GM03348 (cell line): ENCODE data around the gene C10orf105.

ENCODE experiments used
- DNase-seq: peaks from one replicate; pipeline ENCODE4 v3.0.0; 2012; ENCODE audit warnings: low spot score

C10orf105 gene

DNA sequence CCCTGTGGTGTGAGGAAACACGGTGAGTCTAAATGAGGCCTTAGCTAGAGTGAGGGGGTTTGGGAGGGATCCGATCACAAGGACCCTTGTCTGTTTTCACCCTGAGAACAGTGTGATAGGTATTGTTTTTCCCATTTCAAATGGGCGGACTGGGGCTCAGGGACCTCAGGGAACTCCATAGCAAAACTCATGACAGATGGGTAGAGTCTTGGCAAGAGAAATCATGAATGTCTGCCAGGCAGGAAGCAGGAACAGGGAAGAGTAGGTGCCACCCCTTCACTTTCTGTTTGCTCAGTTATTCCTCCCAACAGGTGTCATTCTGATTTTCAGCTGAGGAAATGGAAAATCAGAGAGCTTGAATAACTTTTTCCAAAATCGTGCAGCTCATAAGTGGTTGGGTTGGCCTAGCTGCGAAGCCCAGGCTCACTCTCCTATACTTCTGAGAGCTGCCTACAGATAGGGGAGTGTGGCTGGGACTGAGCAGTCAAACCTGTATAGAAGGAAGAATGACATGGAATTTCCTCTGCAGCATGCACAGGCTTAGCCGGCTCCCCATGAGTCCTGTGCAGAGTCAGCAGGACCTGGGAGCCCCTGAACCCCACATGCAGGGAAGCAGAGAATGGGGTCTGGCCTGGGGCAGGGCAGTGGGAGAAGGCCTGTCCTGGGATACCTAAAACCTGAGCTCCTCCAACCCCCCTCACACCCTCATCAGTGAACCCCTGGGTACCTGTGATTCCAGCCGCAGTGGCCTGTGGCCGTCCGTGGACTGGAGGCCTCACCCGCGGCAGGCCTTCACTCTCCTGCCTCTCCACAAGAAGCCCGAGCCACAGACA lies 17.6 kb upstream of the C10orf105 start:
- DNase-seq = no peak

DNA sequence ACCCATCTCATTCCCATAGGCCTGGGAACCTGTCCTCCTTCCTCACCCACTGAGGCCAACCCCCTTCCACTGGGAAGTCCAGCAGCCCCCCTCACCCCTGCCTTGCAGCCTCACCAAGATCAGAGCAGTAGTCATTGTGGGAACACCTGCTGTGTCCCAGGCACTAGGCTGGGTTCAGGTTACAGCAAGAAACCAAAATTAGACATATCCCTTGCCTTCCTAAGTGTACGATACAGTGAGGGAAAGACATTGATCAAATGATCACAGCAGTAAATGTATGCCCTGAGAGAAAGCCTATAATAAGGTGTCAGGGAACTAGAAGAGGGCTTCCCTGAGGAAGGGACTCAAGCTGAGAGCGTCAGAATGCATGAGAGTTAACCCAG lies 17.0 kb upstream of the C10orf105 start:
- DNase-seq = no peak

DNA sequence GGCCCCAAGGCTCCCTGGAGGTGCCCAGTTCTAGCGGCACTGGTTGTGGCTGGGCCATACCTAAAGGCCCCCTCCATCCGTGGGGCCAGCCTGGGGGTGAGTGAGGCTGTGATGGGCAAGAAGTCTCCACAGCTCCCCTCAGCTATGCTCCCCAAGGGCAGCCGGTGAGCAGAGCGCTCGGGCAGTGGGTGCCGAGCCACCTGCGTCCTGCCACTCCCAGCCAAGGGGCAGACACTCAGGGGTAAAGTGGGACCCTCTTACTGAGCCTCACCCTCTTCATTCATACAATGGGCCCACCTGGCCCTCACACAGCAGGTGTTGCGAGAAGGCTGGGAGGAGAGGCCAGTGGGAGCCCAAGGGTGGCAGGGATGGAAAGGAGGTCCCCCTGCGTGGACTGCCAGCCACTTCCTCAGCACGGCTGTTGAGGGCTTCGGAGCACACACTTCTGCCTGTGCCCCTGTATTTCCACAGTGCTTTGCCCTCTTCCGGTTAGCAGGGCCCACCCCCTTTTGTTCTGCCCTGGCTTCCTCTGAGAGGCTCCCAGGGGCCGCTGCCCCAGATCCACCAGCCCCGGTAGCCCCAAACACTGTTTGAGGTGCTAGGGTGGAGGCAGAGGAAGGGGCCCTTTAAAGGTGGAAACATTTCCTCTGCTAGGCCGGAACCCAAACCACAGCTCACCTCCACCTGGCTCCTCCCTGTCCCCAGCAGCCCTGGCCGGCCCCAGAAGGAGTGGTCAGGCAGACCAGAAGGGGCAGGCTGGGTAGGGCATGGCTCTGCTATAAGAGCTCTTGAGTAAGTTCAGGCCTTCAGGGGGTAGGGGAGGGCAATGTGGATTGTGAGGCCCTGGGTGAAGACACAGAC lies 16.4 kb upstream of the C10orf105 start:
- DNase-seq = no peak

DNA sequence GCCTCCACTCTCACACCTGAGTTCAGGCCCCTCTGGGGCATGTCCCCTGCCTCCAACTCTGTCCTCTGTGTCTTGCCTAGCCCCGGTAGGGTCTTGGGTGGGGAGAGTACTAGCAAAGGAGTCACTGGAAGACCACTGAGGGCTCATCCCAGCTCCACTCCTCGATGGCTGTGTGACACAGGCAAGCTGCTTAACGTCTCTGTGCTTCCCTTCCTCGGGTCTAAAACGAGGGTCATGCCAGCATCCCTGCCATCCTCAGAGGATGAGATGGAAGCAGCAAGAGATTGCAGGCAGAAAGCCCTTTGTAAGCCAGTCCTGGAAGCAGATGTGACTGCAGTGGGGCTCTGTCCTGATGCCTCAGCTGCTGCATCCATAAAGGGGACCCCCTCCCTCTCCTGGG lies 15.2 kb upstream of the C10orf105 start:
- DNase-seq = no peak

DNA sequence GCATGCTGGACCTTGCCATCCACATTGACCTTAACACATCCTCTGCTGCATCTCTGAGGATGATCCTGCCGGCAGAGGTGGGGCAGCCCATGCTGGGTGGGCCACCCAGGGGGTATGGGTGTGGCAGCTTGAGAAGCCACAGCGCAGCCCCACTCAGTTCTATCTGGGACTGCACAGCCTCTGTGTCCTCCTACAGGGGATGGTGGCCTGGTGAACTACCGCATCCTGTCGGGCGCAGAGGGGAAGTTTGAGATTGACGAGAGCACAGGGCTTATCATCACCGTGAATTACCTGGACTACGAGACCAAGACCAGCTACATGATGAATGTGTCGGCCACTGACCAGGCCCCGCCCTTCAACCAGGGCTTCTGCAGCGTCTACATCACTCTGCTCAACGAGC lies 12.2 kb upstream of the C10orf105 start:
- no peak for DNase-seq

DNA sequence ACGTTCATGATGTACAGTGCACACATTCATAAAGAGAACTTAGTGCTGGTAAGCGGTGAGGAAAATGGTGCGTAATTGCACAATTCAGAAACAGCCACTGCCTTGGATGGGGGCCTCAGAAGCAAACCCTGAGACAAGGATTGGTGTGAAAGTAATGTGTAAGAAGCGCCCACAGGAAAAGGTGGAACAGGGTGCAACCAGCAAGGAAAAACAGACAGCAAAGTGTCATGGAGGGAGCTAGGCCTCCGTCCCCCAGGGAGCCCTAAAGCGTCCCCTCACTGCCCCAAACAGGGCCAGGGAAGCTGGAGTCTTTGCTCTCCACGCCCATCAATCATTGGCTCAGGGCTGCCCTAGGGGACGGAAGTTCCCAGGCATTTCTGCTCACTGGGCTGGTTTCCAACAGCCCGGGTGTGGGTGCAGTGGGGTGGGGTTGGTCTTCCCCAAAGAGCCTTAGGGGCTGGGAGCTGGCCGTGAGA lies 9.6 kb upstream of the C10orf105 start:
- DNase-seq = no peak

DNA sequence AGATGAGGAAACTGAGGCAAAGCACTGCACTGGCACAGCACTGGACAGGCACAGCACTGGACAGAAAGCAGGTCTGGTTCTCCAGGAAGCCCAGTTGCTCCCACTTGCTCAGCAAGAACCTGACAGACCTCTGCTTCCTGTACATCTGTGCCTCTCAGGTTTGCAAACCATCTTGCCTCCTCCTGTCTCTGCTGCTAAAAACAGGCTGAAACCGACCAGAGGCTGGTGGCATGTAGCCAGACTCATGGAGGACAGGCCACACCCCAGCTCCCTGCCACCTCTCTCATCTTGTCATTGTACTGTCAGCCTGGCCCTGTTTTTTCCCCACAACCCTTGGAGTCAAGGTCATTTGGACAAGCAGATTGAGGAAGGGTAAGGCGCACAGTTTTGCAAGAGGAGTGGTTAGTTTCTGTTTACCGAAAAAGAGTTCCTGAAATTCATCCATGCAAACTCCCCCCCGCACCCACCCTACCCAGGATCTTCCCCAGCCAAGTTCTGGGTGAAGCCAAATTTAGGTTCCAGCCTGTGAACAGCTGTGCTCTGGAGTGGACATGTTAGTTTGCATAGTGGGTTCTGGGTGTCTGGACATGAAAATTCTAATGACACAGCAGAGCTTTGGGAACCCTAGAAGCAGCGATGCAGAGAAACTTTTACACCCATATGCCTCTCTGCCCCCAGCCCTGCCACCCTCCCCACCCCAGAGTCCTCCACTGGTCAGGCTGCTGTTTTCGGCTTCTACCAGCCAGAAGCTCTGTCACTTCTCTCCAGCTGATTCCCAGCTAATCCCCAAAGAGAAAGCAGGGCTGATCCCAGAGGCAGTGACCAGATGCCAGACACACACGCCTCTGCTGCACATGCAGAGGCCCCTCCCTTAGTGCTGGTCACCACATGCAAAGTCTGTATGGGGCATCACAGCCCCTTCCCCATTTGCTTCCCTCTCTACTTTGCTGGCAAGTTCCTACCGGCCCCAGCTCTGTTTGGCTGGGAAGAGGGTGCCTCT lies 8.5 kb upstream of the C10orf105 start:
- DNase-seq = peak; percentile 56

DNA sequence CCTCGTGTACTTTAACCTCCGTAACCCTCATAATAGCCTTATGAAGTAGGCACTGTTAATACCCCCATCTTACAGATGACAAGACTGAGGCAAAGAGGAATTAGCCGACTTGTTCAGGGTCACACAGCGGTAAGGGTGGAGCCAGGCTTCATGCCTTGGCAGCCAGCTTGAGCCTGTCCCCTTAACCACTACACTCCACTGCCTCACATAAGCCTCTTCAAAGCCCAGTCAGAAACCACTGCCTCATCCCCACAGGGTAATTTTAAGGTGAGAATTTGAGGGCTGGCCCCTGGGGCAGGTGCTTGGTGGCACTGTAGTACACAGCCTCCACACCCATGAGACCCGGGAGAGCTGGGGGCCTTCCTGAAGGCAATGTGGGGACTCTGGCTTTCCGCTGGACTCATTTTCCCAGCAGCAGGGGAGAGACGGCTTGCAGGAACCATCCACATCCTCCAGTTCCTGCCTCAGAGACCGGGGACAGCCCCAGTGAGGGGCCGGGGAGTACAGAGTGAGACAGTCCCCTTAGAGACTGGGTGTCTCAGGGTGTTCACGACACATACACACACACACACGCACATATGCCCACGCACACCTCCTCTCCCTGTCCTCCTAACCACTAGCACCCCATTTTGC lies 7.6 kb upstream of the C10orf105 start:
- no peak for DNase-seq

DNA sequence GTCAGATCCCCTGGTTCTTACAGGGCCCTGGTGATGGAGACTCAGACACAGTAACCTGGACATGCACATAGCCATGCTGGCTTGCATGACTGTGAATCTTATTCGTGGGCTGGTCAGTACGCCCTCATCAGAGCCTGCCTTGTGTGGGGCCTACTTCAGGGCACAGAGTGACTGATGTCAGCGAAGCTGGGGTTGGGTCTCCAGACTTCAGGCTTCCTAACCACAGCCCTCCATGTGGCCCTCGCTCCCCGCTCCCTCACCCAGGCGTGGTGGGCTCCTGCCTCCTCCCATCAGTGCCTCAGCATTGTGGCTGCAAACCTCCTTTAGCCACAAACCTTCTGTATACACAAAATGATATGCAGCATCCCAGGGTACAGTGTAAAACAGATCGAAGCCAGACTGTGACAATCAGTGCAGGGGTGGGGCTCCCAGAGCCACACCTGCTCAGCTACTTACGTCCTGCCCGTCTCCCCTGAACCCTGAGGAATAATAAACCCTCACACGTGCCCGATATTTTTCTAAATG lies 7.1 kb upstream of the C10orf105 start:
- DNase-seq = no peak

DNA sequence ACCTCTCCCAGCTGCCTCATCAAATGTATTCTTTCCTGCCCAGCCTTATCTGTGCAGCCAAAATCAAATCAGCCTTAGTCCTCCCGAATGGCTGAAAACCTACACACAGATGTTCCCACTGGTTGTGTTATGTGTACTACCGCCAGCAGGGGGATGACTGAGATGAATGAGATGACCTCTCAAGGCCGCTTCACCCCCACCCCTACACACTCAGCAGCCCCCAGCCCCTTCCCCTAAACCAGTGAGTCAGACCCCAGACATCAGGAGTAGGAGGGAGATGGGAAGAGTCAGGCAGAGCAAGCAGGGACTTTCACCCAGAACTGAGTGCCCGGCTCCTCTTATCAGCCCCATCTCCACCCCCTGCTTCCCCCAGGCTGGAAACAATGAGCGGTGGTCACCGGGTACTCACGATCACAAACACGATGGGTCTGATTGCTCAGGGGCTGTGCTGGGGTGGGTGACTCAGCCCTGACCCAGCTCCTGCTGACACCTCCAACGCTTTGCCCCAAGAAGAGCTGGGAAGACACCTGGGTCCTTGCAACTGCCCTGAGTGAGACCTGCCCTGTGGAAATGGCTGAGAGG lies 6.5 kb upstream of the C10orf105 start:
- DNase-seq = peak; percentile 53

DNA sequence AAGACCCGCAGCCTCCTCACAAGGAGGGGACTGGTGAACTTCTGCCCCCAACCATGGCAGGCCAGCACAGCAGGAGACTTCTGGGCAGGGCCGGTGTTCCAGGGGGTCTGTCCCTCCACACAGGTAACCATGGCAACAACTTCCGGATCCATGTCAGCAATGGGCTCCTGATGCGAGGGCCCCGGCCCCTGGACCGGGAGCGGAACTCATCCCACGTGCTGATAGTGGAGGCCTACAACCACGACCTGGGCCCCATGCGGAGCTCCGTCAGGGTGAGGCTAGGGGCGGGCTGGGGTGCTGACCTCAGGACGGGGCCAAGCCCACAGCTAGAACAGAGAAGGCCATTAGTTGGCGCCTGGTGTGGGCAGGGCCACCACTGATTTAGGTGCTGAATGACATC lies 5.7 kb upstream of the C10orf105 start:
- DNase-seq = no peak

DNA sequence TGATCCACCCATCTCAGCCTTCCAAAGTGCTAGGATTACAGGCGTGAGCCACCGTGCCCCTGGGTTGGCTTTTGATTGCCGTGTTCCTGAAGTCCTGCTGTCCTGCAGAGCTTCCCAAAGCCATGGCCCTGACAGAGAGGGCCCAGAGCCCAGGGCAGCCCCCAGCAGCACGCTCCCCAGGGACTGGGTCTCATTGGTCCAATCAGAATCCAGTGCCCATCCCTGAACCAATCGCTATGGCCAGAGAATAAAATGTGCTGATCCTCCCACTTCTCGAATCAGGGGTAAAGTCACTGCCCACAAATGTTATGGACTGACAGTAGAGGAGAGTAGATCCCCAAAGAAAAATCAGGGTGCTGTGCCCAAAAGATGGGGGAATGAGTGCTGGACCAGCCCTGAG lies 5.0 kb upstream of the C10orf105 start:
- DNase-seq = no peak

DNA sequence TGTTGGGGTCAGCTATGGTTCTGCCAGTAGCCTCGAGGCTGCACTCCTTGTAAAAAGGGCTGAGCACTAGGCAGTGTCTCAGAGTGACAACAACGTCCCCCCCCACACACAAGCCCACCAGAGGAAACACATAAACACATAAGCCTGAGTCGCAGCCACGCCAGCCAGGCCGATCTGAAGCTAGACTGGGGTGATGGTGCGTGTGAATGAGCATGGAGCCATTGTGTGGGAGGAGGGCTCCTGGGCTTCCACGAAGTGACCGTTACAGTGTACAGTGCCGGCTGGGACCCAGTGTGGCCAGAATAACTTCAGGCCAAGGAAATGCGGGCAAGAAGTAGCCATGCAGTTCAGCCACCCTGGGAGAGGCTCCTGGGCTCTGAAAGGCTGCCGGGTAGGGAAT lies 3.7 kb upstream of the C10orf105 start:
- no peak for DNase-seq

DNA sequence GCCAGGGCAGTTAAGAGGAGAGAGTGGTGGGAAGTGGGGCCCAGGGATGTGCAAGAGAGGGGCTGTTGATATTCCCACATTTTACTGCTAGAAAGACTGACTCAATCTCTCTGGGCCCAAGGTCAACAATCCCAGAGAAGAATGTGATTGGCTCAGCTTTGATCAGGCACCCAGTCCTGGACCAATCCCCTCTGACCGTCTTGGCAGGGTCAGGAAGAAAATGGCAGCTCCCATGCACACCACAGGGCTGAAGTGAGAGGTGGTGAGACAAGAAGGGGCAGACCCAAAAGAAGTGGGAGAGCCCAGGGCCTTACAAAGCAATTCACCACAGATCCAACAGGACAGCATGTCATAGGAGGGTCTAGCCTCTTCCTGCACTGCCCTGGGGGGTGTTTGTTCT lies 3.3 kb upstream of the C10orf105 start:
- DNase-seq = no peak

DNA sequence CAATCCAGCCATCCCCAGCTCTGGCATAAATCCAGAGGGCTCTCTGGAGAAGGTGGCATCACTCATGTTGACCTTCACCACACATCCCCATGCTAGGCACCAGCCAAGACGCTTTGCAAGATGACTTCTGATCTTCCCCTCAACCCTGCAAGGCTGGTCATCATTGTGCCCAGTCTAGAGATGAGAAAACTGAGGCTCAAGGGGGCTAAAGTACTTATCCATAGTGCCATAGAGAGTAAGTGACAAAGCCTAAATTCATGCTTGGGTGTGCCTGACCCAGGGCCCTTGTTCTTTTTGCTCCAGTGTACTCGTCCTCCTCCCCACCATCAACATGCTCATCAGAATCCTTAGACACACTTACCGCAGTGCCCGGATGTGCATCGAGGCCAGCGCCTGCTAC lies 1.7 kb upstream of the C10orf105 start:
- DNase-seq = no peak

DNA sequence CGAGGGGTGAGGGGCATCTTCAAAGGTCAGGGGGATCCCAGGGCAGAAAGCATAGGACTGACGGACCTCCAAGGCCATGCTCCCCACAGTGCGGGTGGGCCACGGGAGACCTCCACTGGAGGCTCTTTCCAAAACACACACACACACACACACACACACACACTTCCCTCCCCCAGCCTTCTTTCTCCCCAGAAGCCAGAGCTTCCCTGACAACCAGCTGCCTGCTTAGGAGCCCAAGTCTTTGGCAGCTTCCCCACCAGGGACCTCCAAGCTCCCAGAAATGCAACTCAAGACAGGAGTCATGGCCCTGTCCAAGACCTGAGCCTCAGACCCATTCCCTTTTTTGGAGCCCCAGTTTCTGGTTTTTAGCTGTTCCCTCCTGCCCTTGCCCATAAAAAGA lies 710 bp upstream of the C10orf105 start:
- no peak for DNase-seq

DNA sequence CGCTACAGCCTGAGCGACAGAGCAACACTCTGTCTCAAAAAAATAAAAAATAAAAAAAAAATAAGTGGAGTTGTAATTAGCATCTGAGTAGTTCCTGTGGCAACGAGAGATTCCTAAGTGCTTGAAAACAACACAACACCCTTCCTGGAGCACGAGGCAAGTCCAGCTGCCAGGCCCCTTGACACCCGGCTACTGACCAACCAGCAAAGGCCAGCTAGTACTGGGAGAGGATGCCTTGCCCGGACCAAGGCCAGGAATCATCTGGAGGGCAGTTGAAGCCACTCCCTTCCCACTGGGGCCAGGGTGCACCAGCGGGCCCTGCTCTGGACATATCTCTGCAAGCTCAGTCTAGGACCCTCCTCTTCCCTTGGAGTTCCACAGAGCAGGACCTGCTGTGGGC lies 536 bp downstream of the C10orf105 start:
- DNase-seq = peak; percentile 63

DNA sequence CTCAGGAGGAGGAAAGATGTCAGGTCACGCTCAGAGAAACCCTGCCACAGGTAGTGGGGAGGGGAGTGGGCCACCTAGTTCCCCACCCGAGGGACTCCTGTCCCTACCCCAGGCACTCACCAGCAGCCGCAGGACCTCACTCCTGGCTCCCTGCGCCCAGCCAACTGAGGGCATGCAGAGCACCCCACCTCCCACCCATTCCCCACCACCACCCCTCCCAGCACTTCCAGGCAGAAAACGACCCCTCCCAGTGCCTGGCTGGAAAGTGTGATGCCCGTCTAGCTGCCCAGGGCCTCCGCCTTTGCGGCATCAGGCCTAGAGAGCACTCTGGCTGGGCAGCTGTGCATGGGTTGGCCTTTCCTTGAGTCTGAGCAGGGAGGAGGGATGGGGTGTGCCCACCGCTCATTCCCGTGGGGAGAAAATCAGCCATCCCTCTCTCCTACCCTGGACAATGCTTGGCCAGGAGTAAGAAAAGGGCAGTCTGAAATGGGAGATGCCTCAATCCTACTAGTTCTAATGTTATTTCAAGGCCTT lies 1.3 kb downstream of the C10orf105 start:
- no peak for DNase-seq

DNA sequence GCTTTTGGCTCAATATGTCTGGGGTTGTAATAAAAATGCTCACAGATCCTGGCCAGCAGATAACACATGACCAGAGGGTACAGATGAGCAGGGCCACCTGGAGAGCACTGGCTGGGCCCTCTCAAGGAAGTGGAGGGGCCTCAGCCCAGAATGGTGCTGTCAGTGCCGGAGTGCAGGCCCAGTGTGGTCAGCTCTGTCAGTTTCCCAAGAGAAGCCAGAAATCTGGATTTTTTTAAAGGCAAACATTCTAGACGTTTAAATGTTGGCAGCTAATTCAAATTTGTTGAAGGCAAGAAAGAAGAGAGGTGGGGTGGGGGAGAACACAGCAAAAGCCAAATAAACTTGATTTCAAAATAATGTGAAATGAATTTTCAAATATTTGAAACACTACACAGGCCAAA lies 2.0 kb downstream of the C10orf105 start:
- no peak for DNase-seq

DNA sequence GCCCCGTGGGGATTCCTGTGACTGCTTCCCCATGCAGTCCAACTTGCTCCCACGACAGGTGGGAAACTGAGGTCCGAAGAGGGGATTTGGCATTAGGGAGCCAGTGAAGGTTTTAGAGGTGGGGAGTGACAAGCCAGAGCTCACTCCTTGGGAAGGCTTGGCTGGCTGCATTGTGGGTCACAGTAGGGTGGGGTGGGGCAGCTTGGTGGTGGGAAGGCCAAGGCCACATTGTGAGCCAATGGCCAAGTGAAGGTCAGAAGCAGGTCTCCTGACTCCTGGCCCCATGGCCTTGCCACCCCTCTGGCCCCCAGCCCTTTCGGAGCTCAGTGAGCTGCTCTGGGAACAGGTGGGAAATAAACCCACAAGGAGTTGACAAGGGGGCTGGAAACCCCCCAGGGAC lies 2.5 kb downstream of the C10orf105 start:
- no peak for DNase-seq

DNA sequence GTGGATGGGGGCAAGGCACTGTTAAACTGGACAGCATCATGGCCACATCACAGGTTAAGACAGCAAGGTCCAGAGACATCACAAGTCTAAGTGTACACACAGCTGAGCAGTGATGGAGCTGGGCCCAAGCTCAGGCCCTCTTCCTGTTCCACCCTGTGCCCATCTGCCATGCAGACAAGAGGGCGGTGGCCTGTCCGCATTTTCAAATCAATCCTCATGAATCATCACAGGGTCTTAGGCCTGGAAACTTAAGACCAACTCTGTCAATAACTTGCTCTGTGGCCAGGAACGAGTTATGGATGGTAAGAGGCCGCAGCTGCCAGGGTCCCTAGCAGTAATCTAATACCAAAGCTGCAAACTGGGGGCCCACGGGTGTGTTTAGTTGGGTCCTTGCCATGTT lies 3.2 kb downstream of the C10orf105 start:
- DNase-seq = no peak
